WTC11 (cell line): ENCODE measurements around the gene XRCC5.

Experiments
- ATF6 ChIP-seq: sonication (generic); formaldehyde crosslinking; IDR thresholded peaks from 2 replicates; pipeline ENCODE4 v1.8.1; 2023; ENCODE audit warnings: mild to moderate bottlenecking, missing genetic modification reagents
- ELF4 ChIP-seq: sonication (generic); formaldehyde crosslinking; IDR thresholded peaks from 2 replicates; pipeline ENCODE4 v1.8.1; 2022; ENCODE audit warnings: low read depth, mild to moderate bottlenecking, moderate library complexity, missing genetic modification reagents
- KAT7 ChIP-seq: sonication (generic); formaldehyde crosslinking; IDR thresholded peaks from 2 replicates; pipeline ENCODE4 v1.8.1; 2023; ENCODE audit warnings: missing genetic modification reagents, mild to moderate bottlenecking, borderline replicate concordance
- NFYB ChIP-seq: sonication (generic); formaldehyde crosslinking; conservative IDR thresholded peaks from 2 replicates; pipeline ENCODE4 v1.8.0; 2022; ENCODE audit warnings: low read depth, missing genetic modification reagents
- NR3C1 ChIP-seq: sonication (generic); formaldehyde crosslinking; conservative IDR thresholded peaks from 2 replicates; pipeline ENCODE4 v1.8.1; 2023; ENCODE audit warnings: low read depth, mild to moderate bottlenecking, missing genetic modification reagents
- USF1 ChIP-seq: sonication (generic); formaldehyde crosslinking; IDR thresholded peaks from 2 replicates; pipeline ENCODE4 v1.8.0; 2022; ENCODE audit warnings: mild to moderate bottlenecking, missing genetic modification reagents
- TF ChIP-seq, protein P1 (sequence below): fragments of 200-600 bp; IDR thresholded peaks from 2 replicates; pipeline ENCODE4 v1.8.0; 2022; ENCODE audit warnings: antibody characterized with exemption
- TF ChIP-seq, protein P2 (sequence below): sonication (generic); formaldehyde crosslinking; conservative IDR thresholded peaks from 2 replicates; pipeline ENCODE4 v1.8.1; 2022; ENCODE audit warnings: mild to moderate bottlenecking, missing genetic modification reagents

DNA sequence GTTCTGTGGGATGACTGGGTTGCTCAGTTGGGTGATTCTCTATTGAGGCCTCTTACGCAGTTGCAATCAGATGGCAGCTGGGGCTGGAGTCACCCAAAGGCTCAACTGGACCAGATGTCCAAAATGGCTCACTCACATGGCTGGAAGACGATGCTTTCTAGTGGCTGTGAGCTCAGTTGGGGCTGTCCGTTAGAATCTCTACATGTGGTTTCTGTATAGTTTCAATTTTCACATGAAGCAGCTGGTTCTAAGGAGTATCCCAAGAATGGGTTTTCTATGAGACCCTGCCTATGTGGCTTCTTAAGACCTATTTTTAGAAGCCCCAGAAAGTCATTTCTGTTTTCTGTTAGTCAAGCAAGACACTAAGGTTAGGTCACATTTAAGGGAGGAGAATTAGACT lies 4.4 kb downstream of the XRCC5 start:
- TF ChIP-seq, protein P1, sequence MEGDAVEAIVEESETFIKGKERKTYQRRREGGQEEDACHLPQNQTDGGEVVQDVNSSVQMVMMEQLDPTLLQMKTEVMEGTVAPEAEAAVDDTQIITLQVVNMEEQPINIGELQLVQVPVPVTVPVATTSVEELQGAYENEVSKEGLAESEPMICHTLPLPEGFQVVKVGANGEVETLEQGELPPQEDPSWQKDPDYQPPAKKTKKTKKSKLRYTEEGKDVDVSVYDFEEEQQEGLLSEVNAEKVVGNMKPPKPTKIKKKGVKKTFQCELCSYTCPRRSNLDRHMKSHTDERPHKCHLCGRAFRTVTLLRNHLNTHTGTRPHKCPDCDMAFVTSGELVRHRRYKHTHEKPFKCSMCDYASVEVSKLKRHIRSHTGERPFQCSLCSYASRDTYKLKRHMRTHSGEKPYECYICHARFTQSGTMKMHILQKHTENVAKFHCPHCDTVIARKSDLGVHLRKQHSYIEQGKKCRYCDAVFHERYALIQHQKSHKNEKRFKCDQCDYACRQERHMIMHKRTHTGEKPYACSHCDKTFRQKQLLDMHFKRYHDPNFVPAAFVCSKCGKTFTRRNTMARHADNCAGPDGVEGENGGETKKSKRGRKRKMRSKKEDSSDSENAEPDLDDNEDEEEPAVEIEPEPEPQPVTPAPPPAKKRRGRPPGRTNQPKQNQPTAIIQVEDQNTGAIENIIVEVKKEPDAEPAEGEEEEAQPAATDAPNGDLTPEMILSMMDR, result no peak
- no peak for TF ChIP-seq KAT7 (CRISPR knock-in tag)
- TF ChIP-seq, protein P2, sequence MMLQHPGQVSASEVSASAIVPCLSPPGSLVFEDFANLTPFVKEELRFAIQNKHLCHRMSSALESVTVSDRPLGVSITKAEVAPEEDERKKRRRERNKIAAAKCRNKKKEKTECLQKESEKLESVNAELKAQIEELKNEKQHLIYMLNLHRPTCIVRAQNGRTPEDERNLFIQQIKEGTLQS (CRISPR knock-in tag), result no peak
- TF ChIP-seq ATF6, result no peak
- TF ChIP-seq USF1, result no peak
- no peak for TF ChIP-seq ELF4
- TF ChIP-seq NFYB (CRISPR knock-in tag), result no peak
- TF ChIP-seq NR3C1 (CRISPR knock-in tag), result no peak
